ES-I3 (cell line): ENCODE data around the gene ANKRD10.

Experiments
- H3K36me3 ChIP-seq: 2 replicates; pipeline ENCODE4 v1.6.1; 2013; ENCODE audit warnings: mild to moderate bottlenecking, low read length, control low read depth, moderate library complexity; ENCODE audit not compliant: insufficient read depth
- H3K4me1 ChIP-seq: 2 replicates; pipeline ENCODE4 v1.6.1; 2013; ENCODE audit warnings: mild to moderate bottlenecking, control low read depth, low read length; ENCODE audit not compliant: insufficient read depth
- H3K9ac ChIP-seq: 2 replicates; pipeline ENCODE4 v1.6.1; 2013; ENCODE audit warnings: low read depth, mild to moderate bottlenecking, low read length, moderate library complexity
- H3K9me3 ChIP-seq: 2 replicates; pipeline ENCODE4 v1.6.1; 2013; ENCODE audit warnings: mild to moderate bottlenecking, low read length, moderate library complexity; ENCODE audit not compliant: control insufficient read depth, insufficient read depth

Gene ANKRD10

DNA sequence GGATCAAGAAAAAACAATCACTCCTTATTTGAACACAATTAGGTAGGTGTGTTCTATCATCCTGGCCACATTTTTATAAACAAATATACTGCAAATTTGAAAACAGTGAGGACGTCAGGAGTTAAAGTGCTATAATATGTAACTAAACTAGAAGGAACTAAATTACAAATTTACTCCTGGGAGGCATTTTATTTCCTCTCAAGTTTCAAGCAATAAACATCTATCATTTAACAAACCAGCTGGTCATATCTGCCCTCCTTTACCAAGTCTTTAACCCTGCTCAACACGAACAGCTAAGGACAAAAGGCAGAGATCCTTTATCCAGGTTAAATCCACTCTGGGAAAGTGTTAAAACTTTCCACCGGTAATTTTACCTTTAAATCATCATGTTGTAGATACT lies 26.5 kb downstream of the ANKRD10 start:
- H3K9me3 ChIP-seq: no peaks in the 10 kb centered on the region
- H3K36me3 ChIP-seq: peaks cover 11% of the 10 kb centered on the region
- H3K4me1 ChIP-seq: peaks cover 26% of the 10 kb centered on the region
- H3K9ac ChIP-seq: no peak overlapping the region

DNA sequence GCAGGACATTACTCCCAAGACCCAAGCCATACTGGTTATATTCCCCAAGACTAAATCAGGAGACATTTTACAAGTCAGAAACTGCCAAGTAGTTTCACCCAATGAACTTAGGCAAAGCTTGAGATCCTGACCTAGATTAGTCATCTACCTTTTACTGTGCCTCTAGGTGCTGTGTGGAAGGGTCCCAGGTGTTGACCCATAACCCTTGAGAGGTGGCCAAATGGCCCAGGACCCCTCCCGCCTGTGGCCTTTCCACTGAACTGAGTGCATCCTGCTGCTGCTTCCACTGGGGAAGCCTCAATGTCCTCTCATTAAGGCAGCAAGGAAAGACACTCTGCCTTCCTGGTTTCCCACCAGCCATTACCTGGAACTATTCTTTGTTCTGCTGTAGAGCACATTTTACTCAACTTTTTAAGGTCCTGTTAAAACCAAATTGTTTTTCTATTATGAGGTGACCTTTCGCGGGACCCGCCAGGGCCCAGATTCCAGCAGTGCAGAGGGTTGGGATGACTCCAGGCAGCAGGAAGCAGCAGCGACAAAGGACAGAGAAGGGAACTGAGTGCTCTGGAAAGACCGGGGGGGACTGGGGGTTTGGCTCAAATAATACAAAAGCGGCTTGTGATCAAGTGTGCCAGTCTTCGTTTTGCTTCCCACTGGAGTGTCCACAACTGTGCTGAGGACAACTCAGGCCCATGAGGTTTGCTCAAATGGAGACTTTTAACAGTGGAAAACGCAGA lies 27.1 kb downstream of the ANKRD10 start:
- peaks cover 7% of the 10 kb centered on the region for H3K36me3 ChIP-seq
- H3K9me3 ChIP-seq: no peaks in the 10 kb centered on the region
- peaks cover 26% of the 10 kb centered on the region for H3K4me1 ChIP-seq
- no peak overlapping the region for H3K9ac ChIP-seq

DNA sequence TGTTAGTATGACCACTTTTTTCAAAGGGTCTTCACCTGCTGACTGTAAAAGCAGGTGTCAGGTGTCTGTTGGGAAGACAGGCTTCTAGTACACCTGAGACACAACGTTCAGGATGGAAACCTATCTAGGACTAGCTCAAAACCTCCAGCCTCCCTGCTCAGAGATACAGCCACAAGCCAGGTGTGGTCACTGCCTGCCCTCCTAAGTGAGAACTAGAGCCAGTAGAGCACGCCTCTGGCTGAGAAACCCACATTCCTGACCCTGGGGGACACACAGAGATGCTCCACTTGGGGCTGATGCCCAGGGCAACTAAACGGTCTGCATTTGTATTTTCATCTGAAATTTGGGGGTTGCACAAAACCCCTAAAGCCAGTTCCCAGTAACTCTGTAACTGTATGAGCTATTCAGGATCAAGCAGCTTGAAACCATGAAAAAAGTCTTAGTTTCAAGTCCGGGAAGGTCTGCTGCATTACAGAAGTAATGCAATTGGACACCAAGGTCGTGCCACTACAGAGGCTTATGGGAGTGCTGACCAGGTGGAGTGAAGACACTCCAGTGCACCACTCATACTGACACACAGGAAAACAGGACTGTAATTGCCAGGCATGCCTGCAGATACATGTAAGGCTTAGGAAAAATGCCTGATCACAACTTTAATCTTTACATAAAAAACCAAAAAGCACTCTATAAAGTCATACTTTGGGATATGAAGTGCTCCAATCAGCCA lies 27.8 kb downstream of the ANKRD10 start:
- Histone ChIP-seq H3K9ac (no peak overlapping the region), H3K9me3 (no peaks in the 10 kb centered on the region), H3K36me3 (peaks cover 5% of the 10 kb centered on the region; the same call in 1 of the 2 replicates), H3K4me1 (peaks cover 26% of the 10 kb centered on the region)

DNA sequence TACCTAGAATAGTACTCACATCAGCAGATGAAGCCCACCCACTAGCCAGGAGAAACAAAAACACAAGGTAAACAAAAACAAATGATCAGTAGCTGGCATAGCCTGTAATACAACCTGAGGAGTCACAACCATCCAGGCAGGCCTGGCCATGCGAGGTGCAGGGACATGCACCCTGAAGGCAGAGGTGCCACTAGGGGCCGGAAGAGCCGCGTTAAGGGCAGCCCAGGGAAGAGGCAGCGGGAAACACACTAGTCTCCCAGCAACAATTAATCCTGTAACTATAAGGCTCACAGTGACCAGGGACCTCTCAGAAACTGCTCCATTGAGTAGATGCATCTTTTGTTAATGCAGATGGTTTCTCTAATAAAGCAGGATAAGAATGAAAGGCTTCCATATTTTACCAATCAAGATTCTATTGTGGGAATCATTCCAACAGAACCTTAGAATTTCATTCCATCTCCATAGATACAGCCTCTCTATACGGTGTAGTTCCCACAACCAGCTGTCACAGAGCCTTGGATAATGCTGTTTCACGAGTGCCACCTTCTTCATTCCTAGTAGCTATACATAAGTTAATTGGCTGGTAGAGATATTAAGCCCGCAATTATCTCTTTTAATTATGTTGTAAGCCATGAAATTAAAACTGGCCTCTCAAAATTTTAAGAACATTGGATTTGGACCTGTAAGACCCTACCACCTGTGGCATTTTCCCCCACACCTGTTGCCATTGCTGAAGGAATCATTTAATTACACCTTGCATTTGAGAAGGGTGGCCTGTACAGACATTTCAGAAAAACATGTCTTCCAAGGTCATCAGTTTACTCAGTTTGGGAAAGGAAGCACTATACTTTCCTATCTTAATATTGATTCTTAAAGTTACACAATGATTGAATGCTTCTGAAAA lies 28.7 kb downstream of the ANKRD10 start:
- Histone ChIP-seq H3K9me3 (no peaks in the 10 kb centered on the region), H3K36me3 (peaks cover 5% of the 10 kb centered on the region; the same call in 1 of the 2 replicates), H3K4me1 (peaks cover 26% of the 10 kb centered on the region), H3K9ac (no peak overlapping the region)

DNA sequence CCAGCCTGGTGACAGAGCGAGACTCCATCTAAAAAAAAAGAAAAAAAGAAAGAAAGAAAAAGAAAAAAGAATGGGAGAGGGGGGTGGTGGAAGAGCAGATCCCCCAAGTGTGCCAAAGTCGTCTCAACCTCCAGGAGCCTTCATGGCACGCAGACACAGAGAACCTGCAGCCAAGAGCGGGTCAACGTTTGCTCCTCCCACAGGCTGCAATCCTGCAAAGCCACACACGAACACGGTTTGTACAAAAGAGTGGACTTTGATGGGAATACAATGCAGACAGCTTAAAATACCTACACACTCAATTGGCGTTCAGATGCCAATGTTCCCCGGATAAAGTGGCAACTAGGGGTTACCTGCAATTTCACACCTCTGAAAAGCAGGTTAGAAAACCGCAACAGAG lies 29.4 kb downstream of the ANKRD10 start:
- peaks cover 5% of the 10 kb centered on the region; the same call in 1 of the 2 replicates for H3K36me3 ChIP-seq
- H3K4me1 ChIP-seq: peaks cover 26% of the 10 kb centered on the region
- no peak overlapping the region for H3K9ac ChIP-seq
- H3K9me3 ChIP-seq: no peaks in the 10 kb centered on the region

DNA sequence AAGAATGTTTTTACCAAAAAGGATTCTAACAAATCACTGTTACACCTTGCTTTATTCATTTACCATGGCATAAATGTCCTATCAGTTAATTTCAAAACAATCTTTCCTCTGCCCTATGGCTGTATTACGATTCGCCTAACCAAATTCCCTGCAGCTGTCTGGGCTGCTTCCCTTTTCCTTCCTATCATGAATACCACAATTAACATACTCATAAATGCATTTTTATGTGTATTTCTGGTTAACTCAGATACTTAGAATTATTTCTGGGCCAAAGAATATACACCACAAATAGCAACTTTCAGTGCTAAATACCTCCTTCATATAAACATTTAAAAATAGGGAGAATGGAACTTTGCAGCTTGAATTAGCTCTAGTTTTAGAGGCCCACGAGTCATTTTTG lies 30.4 kb downstream of the ANKRD10 start:
- Histone ChIP-seq H3K4me1 (peaks cover 26% of the 10 kb centered on the region), H3K36me3 (peaks cover 5% of the 10 kb centered on the region; the same call in 1 of the 2 replicates), H3K9ac (no peak overlapping the region), H3K9me3 (no peaks in the 10 kb centered on the region)

DNA sequence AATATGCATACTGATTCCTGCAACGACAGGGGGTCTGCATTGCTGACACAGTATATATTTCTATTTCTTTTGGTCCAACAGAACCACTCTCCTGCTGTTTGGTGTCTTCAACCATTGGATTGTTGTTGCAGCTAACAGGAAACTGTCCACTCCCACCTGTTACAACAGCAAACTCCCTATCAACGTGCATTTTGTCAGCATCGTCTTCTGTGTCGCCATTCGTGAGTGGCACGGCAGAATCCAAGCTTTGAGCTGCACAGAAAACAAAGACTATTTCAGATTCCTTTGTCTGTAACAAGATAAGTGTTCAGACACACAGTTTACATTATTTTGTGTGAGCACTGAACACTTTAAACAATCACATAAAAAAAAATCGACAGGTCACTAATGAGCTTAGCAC lies 31.3 kb downstream of the ANKRD10 start:
- Histone ChIP-seq H3K36me3 (peaks cover under 1% of the 10 kb centered on the region; the same call in 1 of the 2 replicates), H3K9ac (no peak overlapping the region), H3K9me3 (no peaks in the 10 kb centered on the region), H3K4me1 (peaks cover 26% of the 10 kb centered on the region)

DNA sequence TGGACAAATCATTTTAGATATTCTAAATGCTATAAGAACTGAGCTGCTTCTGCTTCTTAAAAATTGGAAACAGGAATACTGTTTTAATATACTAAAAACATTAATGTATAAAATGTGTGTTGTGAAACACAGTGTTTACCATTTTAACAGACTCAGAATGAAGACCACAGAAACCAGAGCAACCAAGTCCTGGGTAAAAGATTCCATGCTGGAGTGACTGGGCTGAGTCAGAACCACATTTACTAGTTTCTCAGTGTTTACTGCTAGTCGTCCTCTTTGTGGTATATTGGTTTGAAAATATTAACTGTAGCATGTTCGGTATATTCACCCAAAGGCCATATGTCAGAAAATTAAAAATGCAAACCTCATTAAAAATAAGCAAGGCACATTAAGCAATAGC lies 31.9 kb downstream of the ANKRD10 start:
- H3K9ac ChIP-seq: no peak overlapping the region
- H3K4me1 ChIP-seq: peaks cover 23% of the 10 kb centered on the region
- no peaks in the 10 kb centered on the region for H3K9me3 ChIP-seq
- H3K36me3 ChIP-seq: no peaks in the 10 kb centered on the region

DNA sequence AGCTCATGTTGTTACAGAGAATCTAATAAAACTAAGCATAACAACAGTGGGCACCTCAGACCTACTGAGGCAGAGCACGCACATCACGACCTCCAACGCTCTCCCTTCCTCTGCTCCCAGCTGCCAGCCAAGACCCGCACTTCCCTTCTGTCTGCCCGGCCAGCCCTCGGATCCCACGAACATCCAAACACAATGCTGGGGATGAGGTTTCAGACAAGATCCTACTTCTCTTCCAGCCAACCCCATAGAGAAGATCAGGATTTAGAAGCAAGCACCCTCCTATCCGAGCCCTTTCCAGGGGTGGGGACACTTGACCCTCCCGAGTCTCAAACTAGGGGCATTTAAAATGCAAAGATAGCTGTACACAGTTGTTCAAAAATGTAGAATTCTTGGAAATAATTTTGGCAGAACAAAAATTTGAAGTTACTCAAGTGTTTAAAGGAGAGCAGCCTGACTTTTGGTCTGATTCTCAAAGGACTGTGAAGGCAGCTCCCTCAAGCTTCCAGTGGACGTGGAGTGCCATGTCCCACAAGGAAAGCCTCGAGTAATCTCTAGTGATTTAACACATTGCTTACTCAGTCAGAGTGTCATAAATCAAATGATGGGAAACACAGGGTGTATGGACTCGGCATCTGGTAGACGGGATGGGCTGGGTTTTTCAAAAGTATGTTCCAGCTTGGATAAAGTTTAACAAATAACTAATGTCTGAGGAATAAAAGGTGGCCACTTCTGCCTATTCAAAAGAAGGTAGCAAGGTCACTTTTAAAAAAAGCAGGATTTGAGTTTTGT lies 32.8 kb downstream of the ANKRD10 start:
- Histone ChIP-seq H3K36me3 (no peaks in the 10 kb centered on the region), H3K9me3 (no peaks in the 10 kb centered on the region), H3K4me1 (peaks cover 15% of the 10 kb centered on the region), H3K9ac (no peak overlapping the region)

DNA sequence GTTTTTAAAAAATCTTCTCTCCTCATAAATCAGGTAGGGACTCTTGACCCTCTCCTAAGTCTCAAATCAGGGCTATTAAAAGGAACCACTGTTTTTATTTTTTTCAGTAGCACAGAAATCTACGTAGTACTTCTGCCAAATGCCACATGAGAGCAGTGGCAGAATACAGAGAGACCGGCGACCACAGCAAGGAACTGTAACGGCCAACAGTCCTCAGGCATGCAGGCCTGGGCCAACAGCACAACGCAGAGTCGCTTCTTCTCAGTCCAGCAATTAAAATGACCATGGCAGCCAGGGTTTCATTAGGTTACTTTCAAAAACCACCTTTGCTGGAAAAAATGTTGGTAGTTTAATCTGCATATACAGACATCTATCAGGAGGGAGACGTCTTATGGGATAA lies 34.2 kb downstream of the ANKRD10 start:
- Histone ChIP-seq H3K9me3 (no peaks in the 10 kb centered on the region), H3K4me1 (peaks cover 2% of the 10 kb centered on the region; the same call in 1 of the 2 replicates), H3K9ac (no peak overlapping the region), H3K36me3 (no peaks in the 10 kb centered on the region)

DNA sequence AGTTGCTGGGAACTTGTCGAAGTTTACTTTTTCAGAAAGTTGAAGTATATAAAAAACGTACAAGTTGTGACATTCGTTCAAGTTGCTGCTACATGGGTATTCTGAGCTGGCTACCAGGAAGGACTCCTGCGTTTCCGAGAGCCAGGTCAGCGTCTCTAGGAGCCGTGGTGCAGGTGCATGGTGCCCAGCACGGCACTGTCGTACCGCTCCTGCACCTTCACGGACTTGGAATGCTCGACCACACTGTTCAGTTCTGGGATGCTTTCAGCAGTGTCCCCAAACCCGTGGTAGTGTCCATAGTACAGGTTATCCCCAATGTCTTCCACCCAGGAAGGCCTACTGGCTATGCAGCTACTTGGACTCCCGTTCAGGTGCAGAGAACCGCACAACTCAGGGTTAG lies 35.4 kb downstream of the ANKRD10 start:
- no peaks in the 10 kb centered on the region for H3K9me3 ChIP-seq
- H3K4me1 ChIP-seq: peaks cover 6% of the 10 kb centered on the region; the same call in 1 of the 2 replicates
- H3K36me3 ChIP-seq: no peaks in the 10 kb centered on the region
- no peak overlapping the region for H3K9ac ChIP-seq

DNA sequence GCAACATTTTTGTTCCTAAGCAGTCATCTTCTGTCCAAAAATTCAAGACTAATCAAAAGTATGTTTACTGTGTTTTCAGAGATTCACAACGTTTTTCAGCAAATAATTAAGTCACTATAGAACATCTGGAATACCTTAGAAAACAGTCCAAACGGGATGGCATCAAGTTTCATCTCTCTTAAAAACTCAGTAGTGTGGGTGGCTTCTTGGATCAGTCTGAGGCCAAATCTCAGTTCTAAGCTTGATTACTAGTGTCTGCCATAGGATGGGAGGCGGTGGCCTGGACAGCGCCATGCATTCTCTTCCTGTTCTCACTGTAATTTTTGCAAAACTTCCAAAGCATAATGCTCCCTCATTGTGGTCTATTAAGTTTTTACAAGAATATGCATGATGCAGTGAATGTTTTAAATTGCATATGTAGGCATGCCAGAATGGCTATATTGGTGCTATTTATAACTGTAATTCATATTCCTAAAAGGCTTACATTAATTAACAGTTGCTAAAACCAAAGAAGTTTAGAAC lies 37.1 kb downstream of the ANKRD10 start:
- no peaks in the 10 kb centered on the region for H3K36me3 ChIP-seq
- no peak overlapping the region for H3K9ac ChIP-seq
- H3K9me3 ChIP-seq: no peaks in the 10 kb centered on the region
- H3K4me1 ChIP-seq: peaks cover 13% of the 10 kb centered on the region

DNA sequence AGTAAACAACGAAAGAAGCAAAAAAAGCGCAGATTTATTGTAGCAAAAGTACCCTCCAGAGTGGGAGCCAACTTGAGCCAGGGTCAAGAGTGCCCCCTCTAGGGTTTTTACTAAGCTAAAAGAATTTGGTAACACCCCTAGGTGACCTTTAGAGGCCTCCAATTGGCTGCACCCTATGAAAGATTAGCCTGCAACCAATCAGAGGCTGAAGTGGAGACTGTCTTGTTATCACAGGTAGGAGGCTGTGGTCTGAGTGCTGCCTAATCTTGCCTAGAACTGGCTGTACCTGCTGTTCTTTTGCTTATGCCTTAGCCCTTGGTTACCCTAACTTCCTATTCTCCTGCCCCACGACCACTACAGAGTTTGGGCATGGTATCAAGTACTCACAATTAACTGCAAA lies 38.3 kb downstream of the ANKRD10 start:
- Histone ChIP-seq H3K9me3 (no peaks in the 10 kb centered on the region), H3K4me1 (peaks cover 13% of the 10 kb centered on the region), H3K9ac (no peak overlapping the region), H3K36me3 (no peaks in the 10 kb centered on the region)
